Calu3 (cell line): ENCODE data around the gene GAP43. TPM values are rescaled to one million over a fixed set of nuclear protein-coding genes. Genes with fewer than 3 reads are reported as not detected.

Experiments
- BruUV-seq: library from RNA; stranded (reverse); fragments of 400-500 nt; replicated peaks from 2 replicates; lab custom pipeline; 2021; lab: Mats Ljungman, UMichigan
- CTCF ChIA-PET: fragments of 300-600 bp; sonication (Branson Sonifier 250); formaldehyde crosslinking; loops from one replicate; lab custom pipeline; 2022; ENCODE audit warnings: antibody characterized with exemption; lab: Charles Lee
- DNase-seq: peaks from one replicate; pipeline ENCODE4 v3.0.0; 2022
- H3K27ac Mint-ChIP-seq: one replicate; pipeline ENCODE4 v1.8.0; 2022; ENCODE audit warnings: mixed read lengths; ENCODE audit not compliant: unreplicated experiment
- H3K27me3 Mint-ChIP-seq: one replicate; pipeline ENCODE4 v1.8.0; 2022; ENCODE audit warnings: mixed read lengths; ENCODE audit not compliant: unreplicated experiment
- H3K36me3 Mint-ChIP-seq: one replicate; pipeline ENCODE4 v1.8.0; 2022; ENCODE audit warnings: mild to moderate bottlenecking, moderate library complexity, mixed read lengths; ENCODE audit not compliant: insufficient read depth, unreplicated experiment
- H3K4me1 Mint-ChIP-seq: one replicate; pipeline ENCODE4 v1.8.0; 2022; ENCODE audit warnings: mild to moderate bottlenecking, low read depth, mixed read lengths; ENCODE audit not compliant: unreplicated experiment
- H3K4me3 Mint-ChIP-seq: one replicate; pipeline ENCODE4 v1.8.0; 2022; ENCODE audit warnings: mild to moderate bottlenecking, low read depth, moderate library complexity, mixed read lengths; ENCODE audit not compliant: unreplicated experiment
- H3K9me3 Mint-ChIP-seq: one replicate; pipeline ENCODE4 v1.8.0; 2022; ENCODE audit warnings: low read depth, mixed read lengths; ENCODE audit not compliant: unreplicated experiment
- CTCF ChIP-seq: fragments of 200-600 bp; IDR thresholded peaks from one replicate; pipeline ENCODE4 v1.8.0; 2022; ENCODE audit warnings: antibody characterized with exemption; ENCODE audit not compliant: unreplicated experiment
- intact Hi-C: fragments of 100-400 bp; cut with micrococcal nuclease; formaldehyde crosslinking; loops from one replicate; pipeline ENCODE4 v1.10.0; 2022; ENCODE audit not compliant: unreplicated experiment
- total RNA-seq: library from RNA; stranded (reverse); gene quantifications from 2 replicates; pipeline ENCODE4 v1.2.3, GENCODE V29; 2022

GAP43 gene
- total RNA-seq, 1 experiment from 2014 or later, result not detected

DNA sequence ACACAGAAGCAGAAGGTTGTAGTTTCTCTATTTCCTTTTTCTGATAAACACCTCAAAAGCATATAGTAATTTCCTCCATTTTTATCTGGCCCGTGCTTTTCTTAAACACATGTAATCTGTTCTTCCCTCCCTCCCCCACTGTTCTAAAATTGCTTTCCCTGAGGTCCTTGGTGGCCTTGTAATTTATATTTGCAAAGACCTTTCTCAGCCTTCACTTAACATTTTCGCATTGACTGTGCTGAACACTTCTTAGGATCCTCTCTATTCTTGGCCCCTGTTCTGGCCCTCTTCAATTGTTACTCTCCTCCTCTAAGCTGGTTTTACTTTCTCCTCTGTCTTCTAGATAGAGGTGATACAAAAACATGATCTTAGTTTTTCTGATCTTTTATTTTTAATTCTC lies 28.3 kb downstream of the GAP43 start:
- no peaks in the 10 kb centered on the region for H3K9me3 Mint-ChIP-seq
- no TSS peak for BruUV-seq
- H3K36me3 Mint-ChIP-seq, result no peaks in the 10 kb centered on the region
- intact Hi-C loops, result no loop called here
- DNase-seq, result no peak
- H3K4me1 Mint-ChIP-seq, result no peaks in the 10 kb centered on the region
- TF ChIP-seq CTCF, result no peak
- no peak overlapping the region for H3K4me3 Mint-ChIP-seq
- H3K27ac Mint-ChIP-seq, result no peak overlapping the region
- H3K27me3 Mint-ChIP-seq, result peaks cover 20% of the 10 kb centered on the region
- CTCF ChIA-PET, result no interaction called here

GRCh38 chr3:115652738-115653137 lies 29.4 kb downstream of the GAP43 start:
- Mint-ChIP-seq H3K9me3 (no peaks in the 10 kb centered on the region), H3K27me3 (peaks cover 20% of the 10 kb centered on the region), H3K4me1 (no peaks in the 10 kb centered on the region), H3K4me3 (no peak overlapping the region), H3K27ac (no peak overlapping the region), H3K36me3 (no peaks in the 10 kb centered on the region)
- BruUV-seq, result no TSS peak
- DNase-seq, result no peak
- CTCF ChIA-PET, result no interaction called here
- TF ChIP-seq CTCF, result no peak
- intact Hi-C loops, result no loop called here

GRCh38 chr3:115655761-115656282 lies 32.5 kb downstream of the GAP43 start:
- intact Hi-C loops, result no loop called here
- peaks cover 11% of the 10 kb centered on the region for H3K27me3 Mint-ChIP-seq
- H3K9me3 Mint-ChIP-seq, result no peaks in the 10 kb centered on the region
- H3K36me3 Mint-ChIP-seq, result peaks cover 12% of the 10 kb centered on the region
- TF ChIP-seq CTCF, result no peak
- H3K4me3 Mint-ChIP-seq, result no peak overlapping the region
- no peak for DNase-seq
- no peak overlapping the region for H3K27ac Mint-ChIP-seq
- H3K4me1 Mint-ChIP-seq, result peaks cover 8% of the 10 kb centered on the region
- BruUV-seq, result no TSS peak
- CTCF ChIA-PET, result no interaction called here

DNA sequence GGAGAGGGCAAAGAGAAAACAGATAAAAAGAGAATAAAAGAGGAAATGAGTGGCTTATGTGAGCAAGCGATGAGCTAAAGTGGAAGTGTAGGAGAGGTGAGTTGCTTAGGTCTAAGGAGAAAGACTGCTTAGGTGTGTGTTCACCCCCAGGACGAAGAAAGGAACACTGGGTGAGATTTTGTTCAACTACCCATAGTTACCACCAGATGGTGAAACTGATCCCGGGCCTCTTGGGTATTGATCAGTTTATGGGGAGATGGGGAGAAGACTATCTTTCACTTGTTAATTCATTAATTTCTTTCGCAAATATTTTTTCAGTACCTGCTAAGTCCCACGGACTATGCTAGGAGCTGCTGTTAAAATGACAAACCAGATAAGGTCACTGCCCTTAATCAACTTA lies 33.9 kb downstream of the GAP43 start:
- peaks cover 8% of the 10 kb centered on the region for H3K4me1 Mint-ChIP-seq
- intact Hi-C loops, result no loop called here
- no TSS peak for BruUV-seq
- H3K4me3 Mint-ChIP-seq, result no peak overlapping the region
- peaks cover 11% of the 10 kb centered on the region for H3K27me3 Mint-ChIP-seq
- no peak overlapping the region for H3K27ac Mint-ChIP-seq
- CTCF ChIA-PET, result no interaction called here
- peaks cover 12% of the 10 kb centered on the region for H3K36me3 Mint-ChIP-seq
- H3K9me3 Mint-ChIP-seq, result no peaks in the 10 kb centered on the region
- TF ChIP-seq CTCF, result no peak
- no peak for DNase-seq
